ENCODE data around the gene GPATCH2.
"Not testable (repeated sequence)": the region's sequence is repeated elsewhere in the genome, so short reads cannot be mapped to it uniquely, and the experiment has no call there.

Gene GPATCH2

GRCh38 chr1:217586586-217586985 is 44.3 kb downstream of the GPATCH2 start:
- Histone ChIP-seq H3K4me3 (ENCODE audit: low read depth in 1 of 5, low read length in 5 of 5) (no peak overlapping the region), H3K27me3 (ENCODE audit: control insufficient read depth in 5 of 5, insufficient read depth in 4 of 5, low read length in 5 of 5) (no peaks in the 10 kb centered on the region), H3K27ac (ENCODE audit: low read depth, low read length) (no peak overlapping the region), H3K36me3 (ENCODE audit: control insufficient read depth in 5 of 5, insufficient read depth in 5 of 5, low read length in 5 of 5) (peaks cover 0 to 3% (median 0%) of the 10 kb centered on the region in 5 donors), H3K9ac (ENCODE audit: low read length in 5 of 5) (no peak overlapping the region), H3K9me3 (ENCODE audit: control insufficient read depth in 5 of 5, low read length in 5 of 5) (no peaks in the 10 kb centered on the region), H3K4me1 (ENCODE audit: control insufficient read depth in 5 of 5, insufficient read depth in 5 of 5, low read length in 5 of 5) (peaks cover 0 to 5% (median 0%) of the 10 kb centered on the region in 5 donors)

GRCh38 chr1:217585577-217585976 is 45.3 kb downstream of the GPATCH2 start:
- no peak overlapping the region for H3K4me3 ChIP-seq (ENCODE audit: low read depth in 1 of 5, low read length in 5 of 5)
- peaks cover 0 to 5% (median 0%) of the 10 kb centered on the region in 5 donors for H3K4me1 ChIP-seq (ENCODE audit: control insufficient read depth in 5 of 5, insufficient read depth in 5 of 5, low read length in 5 of 5)
- no peaks in the 10 kb centered on the region for H3K9me3 ChIP-seq (ENCODE audit: control insufficient read depth in 5 of 5, low read length in 5 of 5)
- peaks cover 0 to 3% (median 0%) of the 10 kb centered on the region in 5 donors for H3K36me3 ChIP-seq (ENCODE audit: control insufficient read depth in 5 of 5, insufficient read depth in 5 of 5, low read length in 5 of 5)
- H3K27me3 ChIP-seq (ENCODE audit: control insufficient read depth in 5 of 5, insufficient read depth in 4 of 5, low read length in 5 of 5), result no peaks in the 10 kb centered on the region
- no peak overlapping the region for H3K27ac ChIP-seq (ENCODE audit: low read depth, low read length)
- H3K9ac ChIP-seq (ENCODE audit: low read length in 5 of 5), result no peak overlapping the region

- H3K27ac ChIP-seq (ENCODE audit: low read depth, low read length); H3K4me3 ChIP-seq (ENCODE audit: low read depth in 1 of 5, low read length in 5 of 5); H3K9me3 ChIP-seq (ENCODE audit: control insufficient read depth in 5 of 5, low read length in 5 of 5); H3K4me1 ChIP-seq (ENCODE audit: control insufficient read depth in 5 of 5, insufficient read depth in 5 of 5, low read length in 5 of 5); H3K9ac ChIP-seq (ENCODE audit: low read length in 5 of 5); H3K36me3 ChIP-seq (ENCODE audit: control insufficient read depth in 5 of 5, insufficient read depth in 5 of 5, low read length in 5 of 5); H3K27me3 ChIP-seq (ENCODE audit: control insufficient read depth in 5 of 5, insufficient read depth in 4 of 5, low read length in 5 of 5): not testable (repeated sequence)
Measured at GRCh38 chr1:217584286-217584811, 46.5 kb downstream of the GPATCH2 start.

DNA sequence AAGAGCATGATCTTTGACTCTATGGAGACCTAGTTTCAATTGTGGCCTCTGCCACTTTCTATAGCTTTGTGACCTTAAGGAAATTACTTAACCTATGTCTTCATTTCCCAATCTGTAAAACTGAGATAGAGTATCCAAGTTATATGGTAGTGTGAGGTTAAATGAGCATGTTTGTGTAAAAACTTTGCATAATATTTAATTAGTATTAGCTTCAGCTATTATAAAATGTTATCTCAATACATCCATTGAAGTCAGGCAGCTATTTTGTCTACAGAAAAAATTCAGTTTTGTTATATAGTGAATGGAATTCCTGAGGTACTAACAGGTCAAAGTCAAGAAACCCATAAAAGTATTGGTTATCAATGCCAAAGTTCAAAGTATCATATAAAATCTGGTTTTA is 53.6 kb downstream of the GPATCH2 start:
- Histone ChIP-seq H3K27ac (ENCODE audit: low read depth, low read length) (no peak overlapping the region), H3K9me3 (ENCODE audit: control insufficient read depth in 5 of 5, low read length in 5 of 5) (no peaks in the 10 kb centered on the region), H3K9ac (ENCODE audit: low read length in 5 of 5) (no peak overlapping the region), H3K36me3 (ENCODE audit: control insufficient read depth in 5 of 5, insufficient read depth in 5 of 5, low read length in 5 of 5) (peaks cover 0 to 3% (median 0%) of the 10 kb centered on the region in 5 donors), H3K27me3 (ENCODE audit: control insufficient read depth in 5 of 5, insufficient read depth in 4 of 5, low read length in 5 of 5) (no peaks in the 10 kb centered on the region), H3K4me3 (ENCODE audit: low read depth in 1 of 5, low read length in 5 of 5) (no peak overlapping the region), H3K4me1 (ENCODE audit: control insufficient read depth in 5 of 5, insufficient read depth in 5 of 5, low read length in 5 of 5) (no peaks in the 10 kb centered on the region)

DNA sequence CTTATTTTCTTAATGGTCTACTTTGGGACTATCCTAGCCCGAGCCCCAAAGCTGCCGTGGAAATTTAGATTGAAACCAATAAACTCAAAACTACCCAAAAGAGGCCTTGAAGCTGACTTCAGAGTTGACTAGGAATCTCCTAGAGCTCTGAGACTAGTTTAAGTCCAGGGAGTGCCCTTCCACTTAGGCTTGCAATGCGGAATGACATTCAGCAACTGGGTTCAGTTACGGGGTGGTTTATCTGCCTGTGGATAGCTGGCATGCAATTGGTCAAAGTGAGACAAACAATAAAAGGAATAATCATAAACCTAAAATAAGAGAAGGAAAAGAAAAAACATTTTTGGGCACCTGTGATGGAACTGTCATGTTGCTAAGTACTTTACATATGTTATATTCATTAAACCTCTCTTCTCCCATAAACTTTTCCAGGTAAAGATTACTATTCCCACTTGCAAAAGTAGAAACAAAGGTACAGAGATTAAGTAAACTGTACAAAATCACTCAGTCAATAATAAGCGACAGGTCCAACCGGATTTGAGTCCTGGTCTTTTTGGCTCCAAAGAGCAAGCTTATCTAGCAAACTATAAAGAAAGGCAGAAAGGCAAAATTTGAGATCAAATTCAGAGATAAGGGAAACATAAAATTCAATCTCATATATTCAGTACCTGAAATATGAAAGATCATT is 56.5 kb downstream of the GPATCH2 start:
- Histone ChIP-seq H3K27me3 (ENCODE audit: control insufficient read depth in 5 of 5, insufficient read depth in 4 of 5, low read length in 5 of 5) (no peaks in the 10 kb centered on the region), H3K9ac (ENCODE audit: low read length in 5 of 5) (no peak overlapping the region), H3K4me1 (ENCODE audit: control insufficient read depth in 5 of 5, insufficient read depth in 5 of 5, low read length in 5 of 5) (no peaks in the 10 kb centered on the region), H3K9me3 (ENCODE audit: control insufficient read depth in 5 of 5, low read length in 5 of 5) (no peaks in the 10 kb centered on the region), H3K27ac (ENCODE audit: low read depth, low read length) (no peak overlapping the region), H3K36me3 (ENCODE audit: control insufficient read depth in 5 of 5, insufficient read depth in 5 of 5, low read length in 5 of 5) (no peaks in the 10 kb centered on the region), H3K4me3 (ENCODE audit: low read depth in 1 of 5, low read length in 5 of 5) (no peak overlapping the region)

GRCh38 chr1:217569021-217569420 is 61.9 kb downstream of the GPATCH2 start:
- Histone ChIP-seq H3K4me1 (ENCODE audit: control insufficient read depth in 5 of 5, insufficient read depth in 5 of 5, low read length in 5 of 5) (no peaks in the 10 kb centered on the region), H3K9me3 (ENCODE audit: control insufficient read depth in 5 of 5, low read length in 5 of 5) (no peaks in the 10 kb centered on the region), H3K4me3 (ENCODE audit: low read depth in 1 of 5, low read length in 5 of 5) (no peak overlapping the region), H3K36me3 (ENCODE audit: control insufficient read depth in 5 of 5, insufficient read depth in 5 of 5, low read length in 5 of 5) (peaks cover 0 to 5% (median 0%) of the 10 kb centered on the region in 5 donors), H3K9ac (ENCODE audit: low read length in 5 of 5) (no peak overlapping the region), H3K27me3 (ENCODE audit: control insufficient read depth in 5 of 5, insufficient read depth in 4 of 5, low read length in 5 of 5) (no peaks in the 10 kb centered on the region), H3K27ac (ENCODE audit: low read depth, low read length) (no peak overlapping the region)

DNA sequence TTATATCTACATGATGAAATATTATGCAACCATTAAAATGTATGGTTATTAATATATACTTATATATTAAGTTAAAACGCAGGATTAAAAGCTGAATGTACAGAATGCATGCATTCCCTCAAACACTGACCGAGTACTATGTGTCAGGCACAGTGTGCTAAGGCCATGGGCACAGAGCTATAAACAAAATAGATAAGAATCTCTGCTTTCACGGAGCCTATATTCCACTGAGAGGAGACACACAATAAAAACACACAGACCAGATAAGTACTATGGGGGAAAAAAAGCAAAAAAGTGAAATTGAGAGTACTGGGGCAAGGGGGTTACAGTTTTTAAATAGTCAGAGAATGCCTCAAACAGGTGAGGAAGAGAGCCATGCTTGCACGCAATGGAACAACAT is 62.7 kb downstream of the GPATCH2 start:
- Histone ChIP-seq H3K27ac (ENCODE audit: low read depth, low read length) (no peak overlapping the region), H3K9me3 (ENCODE audit: control insufficient read depth in 5 of 5, low read length in 5 of 5) (no peaks in the 10 kb centered on the region), H3K4me3 (ENCODE audit: low read depth in 1 of 5, low read length in 5 of 5) (no peak overlapping the region), H3K9ac (ENCODE audit: low read length in 5 of 5) (no peak overlapping the region), H3K36me3 (ENCODE audit: control insufficient read depth in 5 of 5, insufficient read depth in 5 of 5, low read length in 5 of 5) (peaks cover 0 to 5% (median 0%) of the 10 kb centered on the region in 5 donors), H3K27me3 (ENCODE audit: control insufficient read depth in 5 of 5, insufficient read depth in 4 of 5, low read length in 5 of 5) (no peaks in the 10 kb centered on the region), H3K4me1 (ENCODE audit: control insufficient read depth in 5 of 5, insufficient read depth in 5 of 5, low read length in 5 of 5) (no peaks in the 10 kb centered on the region)

DNA sequence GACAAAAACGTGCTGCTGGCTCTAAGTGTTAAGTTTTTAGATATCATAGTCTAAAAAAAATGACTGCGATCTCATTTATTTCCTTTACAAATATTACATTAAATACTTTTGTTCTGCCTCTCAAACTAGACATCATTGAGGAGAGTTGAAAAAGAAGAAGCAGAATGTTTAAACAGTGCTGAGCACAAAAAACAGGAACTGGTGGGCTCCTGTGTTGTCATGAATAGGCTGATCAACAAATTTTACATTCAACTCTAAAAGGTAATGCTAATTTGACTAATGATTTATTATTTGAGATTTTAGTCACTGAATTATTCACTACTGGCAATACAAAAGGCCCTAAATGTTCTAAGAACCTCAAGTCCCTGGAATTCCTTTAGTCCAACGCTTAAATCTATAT is 66.1 kb downstream of the GPATCH2 start:
- no peaks in the 10 kb centered on the region for H3K9me3 ChIP-seq (ENCODE audit: control insufficient read depth in 5 of 5, low read length in 5 of 5)

DNA sequence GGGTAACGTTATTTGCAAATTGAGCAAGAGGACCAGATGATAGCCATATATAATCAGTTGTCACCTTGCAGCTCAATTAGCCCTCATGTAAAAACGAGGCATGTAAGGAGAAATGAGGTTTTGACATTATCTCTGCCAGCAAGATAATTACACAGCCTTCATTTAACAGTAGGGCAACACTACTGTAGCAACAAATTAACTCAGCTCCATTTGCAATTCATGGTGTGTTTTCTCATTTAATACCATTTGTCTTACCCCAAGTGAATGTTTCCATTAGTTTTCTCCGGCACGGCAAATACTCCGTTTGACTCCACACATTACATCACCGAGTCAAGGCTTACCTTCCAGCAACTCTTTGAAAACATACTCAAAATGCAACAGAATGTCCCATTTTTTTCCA is 66.7 kb downstream of the GPATCH2 start:
- Histone ChIP-seq H3K27me3 (ENCODE audit: control insufficient read depth in 5 of 5, insufficient read depth in 4 of 5, low read length in 5 of 5) (no peaks in the 10 kb centered on the region), H3K4me3 (ENCODE audit: low read depth in 1 of 5, low read length in 5 of 5) (no peak overlapping the region), H3K4me1 (ENCODE audit: control insufficient read depth in 5 of 5, insufficient read depth in 5 of 5, low read length in 5 of 5) (peaks cover 0 to 2% (median 0%) of the 10 kb centered on the region in 5 donors), H3K27ac (ENCODE audit: low read depth, low read length) (no peak overlapping the region), H3K36me3 (ENCODE audit: control insufficient read depth in 5 of 5, insufficient read depth in 5 of 5, low read length in 5 of 5) (peaks cover 0 to 5% (median 0%) of the 10 kb centered on the region in 5 donors), H3K9ac (ENCODE audit: low read length in 5 of 5) (no peak overlapping the region), H3K9me3 (ENCODE audit: control insufficient read depth in 5 of 5, low read length in 5 of 5) (no peaks in the 10 kb centered on the region)

More for the DNA sequence above, 66.1 kb downstream of the GPATCH2 start:
- H3K36me3 ChIP-seq (ENCODE audit: control insufficient read depth in 5 of 5, insufficient read depth in 5 of 5, low read length in 5 of 5), result peaks cover 0 to 5% (median 0%) of the 10 kb centered on the region in 5 donors
- peaks cover 0 to 2% (median 0%) of the 10 kb centered on the region in 5 donors for H3K4me1 ChIP-seq (ENCODE audit: control insufficient read depth in 5 of 5, insufficient read depth in 5 of 5, low read length in 5 of 5)
- H3K9ac ChIP-seq (ENCODE audit: low read length in 5 of 5), result no peak overlapping the region
- no peak overlapping the region for H3K27ac ChIP-seq (ENCODE audit: low read depth, low read length)
- H3K27me3 ChIP-seq (ENCODE audit: control insufficient read depth in 5 of 5, insufficient read depth in 4 of 5, low read length in 5 of 5), result no peaks in the 10 kb centered on the region
- H3K4me3 ChIP-seq (ENCODE audit: low read depth in 1 of 5, low read length in 5 of 5), result no peak overlapping the region

GRCh38 chr1:217563179-217563578 is 67.7 kb downstream of the GPATCH2 start:
- peaks cover 0 to 5% (median 0%) of the 10 kb centered on the region in 5 donors for H3K36me3 ChIP-seq (ENCODE audit: control insufficient read depth in 5 of 5, insufficient read depth in 5 of 5, low read length in 5 of 5)
- no peaks in the 10 kb centered on the region for H3K9me3 ChIP-seq (ENCODE audit: control insufficient read depth in 5 of 5, low read length in 5 of 5)
- no peak overlapping the region for H3K4me3 ChIP-seq (ENCODE audit: low read depth in 1 of 5, low read length in 5 of 5)
- H3K4me1 ChIP-seq (ENCODE audit: control insufficient read depth in 5 of 5, insufficient read depth in 5 of 5, low read length in 5 of 5), result peaks cover 0 to 2% (median 0%) of the 10 kb centered on the region in 5 donors
- H3K9ac ChIP-seq (ENCODE audit: low read length in 5 of 5), result no peak overlapping the region
- no peaks in the 10 kb centered on the region for H3K27me3 ChIP-seq (ENCODE audit: control insufficient read depth in 5 of 5, insufficient read depth in 4 of 5, low read length in 5 of 5)
- no peak overlapping the region for H3K27ac ChIP-seq (ENCODE audit: low read depth, low read length)
